ENCODE results near the gene EFHC1.

- TF ChIP-seq CTCF (IDR thresholded peaks at IDR 0.05), result no peak
- TF ChIP-seq EZH2 (IDR thresholded peaks at IDR 0.05), result no peak
- no peak for TF ChIP-seq EZH2phosphoT487 (IDR thresholded peaks at IDR 0.05)
Observed at GRCh38 chr6:52552278-52552643, 132.1 kb downstream of the EFHC1 start.

Measured in neural progenitor cell (in vitro differentiated cells).